Tibial nerve (tissue), 4 donors: ENCODE measurements around the gene SNRPD1. TPM values are rescaled to one million over a fixed set of nuclear protein-coding genes. Genes with fewer than 3 reads are reported as not detected.
"Not testable (repeated sequence)": the region's sequence is repeated elsewhere in the genome, so short reads cannot be mapped to it uniquely, and the experiment has no call there.

Source experiments
- DNase-seq, 2 donors: peaks; one replicate each; pipeline ENCODE4 v3.0.0-alpha.2; 2019; ENCODE audit warnings: low spot score in 2 of 2
- H3K27ac ChIP-seq, 4 donors: fragments of 200-600 bp; sonication (generic) in 3 of 4; one replicate each; pipeline ENCODE4 v1.5.1; 2017 to 2019; ENCODE audit warnings: mild to moderate bottlenecking in 1 of 4
- H3K27me3 ChIP-seq, 2 donors: fragments of 200-600 bp; sonication (generic) in 1 of 2; one replicate each; pipeline versions ENCODE4 v1.5.1 to v1.6.0; 2017 to 2019
- H3K36me3 ChIP-seq, 3 donors: fragments of 200-600 bp; sonication (generic); one replicate each; pipeline ENCODE4 v1.5.1; 2018 to 2019
- H3K4me1 ChIP-seq, 4 donors: fragments of 200-600 bp; sonication (generic) in 3 of 4; one replicate each; pipeline ENCODE4 v1.5.1; 2017 to 2019
- H3K4me3 ChIP-seq, 4 donors: fragments of 200-600 bp; sonication (generic) in 3 of 4; one replicate each; pipeline ENCODE4 v1.5.1; 2017 to 2019; ENCODE audit warnings: mild to moderate bottlenecking in 1 of 4, moderate library complexity in 1 of 4
- H3K9me3 ChIP-seq, 4 donors: fragments of 200-600 bp; sonication (generic) in 3 of 4; one replicate each; pipeline ENCODE4 v1.5.1; 2017 to 2019
- EP300 ChIP-seq, 2 donors: sonication (generic); formaldehyde crosslinking; IDR thresholded peaks; one replicate each; pipeline ENCODE4 v1.6.1; 2017; ENCODE audit warnings: antibody characterized with exemption in 2 of 2, mild to moderate bottlenecking in 1 of 2
- POLR2A ChIP-seq, 2 donors: fragments of 450-650 bp; IDR thresholded peaks; one replicate each; pipeline ENCODE4 v1.6.1; 2017; ENCODE audit warnings: antibody characterized with exemption in 2 of 2, mild to moderate bottlenecking in 2 of 2, moderate library complexity in 2 of 2
- WGBS, 2 donors: methylation state at CpG; one replicate each; pipeline ENCODE4 v1.1.5; 2018; 5-methylcytosine and 5-hydroxymethylcytosine counted together
- total RNA-seq, 4 donors: library from RNA; depleted of rRNA; stranded (reverse); fragments of >200 nt; gene quantifications; one replicate each; pipeline ENCODE4 v1.1.0, GENCODE V29; 2016
- TF ChIP-seq, protein P1 (sequence below), 5 experiments: fragments of 200-600 bp in 3 of 5; fragments of 450-650 bp in 2 of 5; sonication (generic) in 3 of 5; IDR thresholded peaks; one replicate each; pipeline ENCODE4 v1.5.1; 2016 to 2019; ENCODE audit warnings: antibody characterized with exemption in 5 of 5, mild to moderate bottlenecking in 3 of 5, moderate library complexity in 2 of 5

Gene SNRPD1
- total RNA-seq, 4 donors from 2014 or later = 4.3 to 12.6 (median 5.2) TPM

DNA sequence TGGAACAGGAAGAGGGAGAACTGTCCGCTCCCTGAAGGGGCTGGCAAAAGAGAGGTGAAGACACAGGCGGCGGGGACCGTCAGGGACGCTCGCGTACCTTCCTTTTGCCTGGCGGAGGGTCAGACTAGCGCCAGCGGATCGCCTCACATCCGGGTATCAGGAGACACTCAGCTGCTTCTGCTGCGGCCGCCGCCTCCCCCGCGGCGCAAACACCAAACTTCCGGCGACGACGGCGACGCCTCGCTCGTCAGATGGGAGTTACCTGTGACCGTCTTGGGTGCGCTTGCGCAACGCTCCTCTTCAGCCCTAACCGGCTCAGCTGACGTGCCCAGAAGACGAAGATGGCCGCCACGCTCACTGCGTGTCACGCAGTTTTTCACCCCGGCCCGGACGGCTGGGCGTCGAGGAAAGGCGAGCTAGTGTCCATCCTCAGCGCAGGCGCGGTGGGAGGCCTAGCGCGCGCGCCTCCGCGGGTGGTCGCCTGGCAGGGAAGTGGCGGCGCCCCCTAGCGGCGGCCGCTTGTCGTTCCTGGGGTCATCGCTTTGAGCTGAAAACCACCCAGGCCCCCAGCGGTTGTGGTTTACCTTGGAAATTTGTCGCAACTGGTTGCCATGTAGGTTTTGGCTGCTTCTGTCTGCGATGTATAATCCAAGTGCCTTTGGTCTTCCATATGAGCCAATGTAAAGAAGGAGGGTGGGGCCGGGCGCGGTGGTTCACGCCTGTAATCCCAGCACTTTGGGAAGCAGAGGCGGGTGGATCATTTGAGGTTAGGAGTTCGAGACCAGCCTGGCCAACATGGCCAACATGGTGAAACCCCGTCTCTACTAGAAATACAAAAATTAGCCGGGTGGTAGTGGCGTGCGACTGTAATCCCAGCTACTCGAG lies 11.3 kb upstream of the SNRPD1 start, which contains the start of gene ESCO1:
Gene ESCO1 (minus strand): TSS at position 179 of the 885 bp plus-strand sequence. CDS start 25,861 bp downstream, outside the sequence.
- Histone ChIP-seq H3K9me3 (no peaks in the 10 kb centered on the region), H3K4me3 (peak within 1 kb of the TSS; percentile 63 to 99 (median 84)), H3K4me1 (peaks cover 0 to 26% (median 9%) of the 10 kb centered on the region in 4 donors), H3K27ac (peak within 1 kb of the TSS; percentile 78 to 99 (median 98)), H3K36me3 (no peaks in the 10 kb centered on the region), H3K27me3 (no peaks in the 10 kb centered on the region)
- peak; percentile 87 to 88 for DNase-seq
- 8 to 11% methylated on average over 61 to 74 of the region's 74 CpGs for WGBS, 2 donors
- TF ChIP-seq EP300 (IDR thresholded peaks at IDR 0.05) (peak; percentile 70 to 97), POLR2A (IDR thresholded peaks at IDR 0.05) (peak; percentile 77 to 90)
- TF ChIP-seq, protein P1, sequence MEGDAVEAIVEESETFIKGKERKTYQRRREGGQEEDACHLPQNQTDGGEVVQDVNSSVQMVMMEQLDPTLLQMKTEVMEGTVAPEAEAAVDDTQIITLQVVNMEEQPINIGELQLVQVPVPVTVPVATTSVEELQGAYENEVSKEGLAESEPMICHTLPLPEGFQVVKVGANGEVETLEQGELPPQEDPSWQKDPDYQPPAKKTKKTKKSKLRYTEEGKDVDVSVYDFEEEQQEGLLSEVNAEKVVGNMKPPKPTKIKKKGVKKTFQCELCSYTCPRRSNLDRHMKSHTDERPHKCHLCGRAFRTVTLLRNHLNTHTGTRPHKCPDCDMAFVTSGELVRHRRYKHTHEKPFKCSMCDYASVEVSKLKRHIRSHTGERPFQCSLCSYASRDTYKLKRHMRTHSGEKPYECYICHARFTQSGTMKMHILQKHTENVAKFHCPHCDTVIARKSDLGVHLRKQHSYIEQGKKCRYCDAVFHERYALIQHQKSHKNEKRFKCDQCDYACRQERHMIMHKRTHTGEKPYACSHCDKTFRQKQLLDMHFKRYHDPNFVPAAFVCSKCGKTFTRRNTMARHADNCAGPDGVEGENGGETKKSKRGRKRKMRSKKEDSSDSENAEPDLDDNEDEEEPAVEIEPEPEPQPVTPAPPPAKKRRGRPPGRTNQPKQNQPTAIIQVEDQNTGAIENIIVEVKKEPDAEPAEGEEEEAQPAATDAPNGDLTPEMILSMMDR (IDR thresholded peaks at IDR 0.05) = peak; percentile 97 to 99 (median 99)

GRCh38 chr18:21602299-21602587 lies 9.9 kb upstream of the SNRPD1 start:
- no peak overlapping the region for H3K4me3 ChIP-seq
- no peaks in the 10 kb centered on the region for H3K9me3 ChIP-seq
- H3K36me3 ChIP-seq = no peaks in the 10 kb centered on the region
- no peak for TF ChIP-seq EP300 (IDR thresholded peaks at IDR 0.05)
- TF ChIP-seq, protein P1 (IDR thresholded peaks at IDR 0.05) = no peak
- no peak for TF ChIP-seq POLR2A (IDR thresholded peaks at IDR 0.05)
- WGBS, 2 donors = 90% methylated on average over 5 of the region's 5 CpGs
- H3K4me1 ChIP-seq = peaks cover 0 to 26% (median 9%) of the 10 kb centered on the region in 4 donors
- DNase-seq = no peak
- no peaks in the 10 kb centered on the region for H3K27me3 ChIP-seq
- peak overlapping the region in 1 of 4 donors; percentile 20 for H3K27ac ChIP-seq

DNA sequence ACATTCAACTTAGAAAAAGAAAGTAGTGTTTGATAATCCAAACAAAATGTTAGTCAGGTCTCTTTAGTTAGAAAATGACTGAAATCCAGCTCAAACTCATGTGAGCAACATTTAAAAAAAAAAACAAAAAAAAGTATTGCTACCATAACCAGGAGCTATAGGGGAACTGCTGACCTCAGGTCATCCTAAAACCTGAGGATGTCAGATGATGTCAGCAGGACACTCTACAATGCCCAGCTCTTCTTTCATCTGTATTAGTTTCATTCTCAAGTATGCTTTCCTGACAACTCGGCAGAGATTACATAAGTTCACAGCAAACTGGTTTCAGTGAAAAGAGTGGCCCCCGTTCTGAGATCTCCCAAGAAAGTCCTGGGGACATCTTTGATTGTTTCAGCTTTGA lies 7.4 kb upstream of the SNRPD1 start:
- TF ChIP-seq POLR2A (IDR thresholded peaks at IDR 0.05) = no peak
- no peak for TF ChIP-seq EP300 (IDR thresholded peaks at IDR 0.05)
- TF ChIP-seq, protein P1 (IDR thresholded peaks at IDR 0.05) = no peak
- 46 to 55% methylated on average over 2 of the region's 2 CpGs for WGBS, 2 donors
- H3K27ac ChIP-seq = no peak overlapping the region
- H3K27me3 ChIP-seq = no peaks in the 10 kb centered on the region
- DNase-seq = no peak
- H3K4me3 ChIP-seq = no peak overlapping the region
- H3K4me1 ChIP-seq = peaks cover 0 to 7% (median 2%) of the 10 kb centered on the region in 4 donors
- no peaks in the 10 kb centered on the region for H3K36me3 ChIP-seq
- no peaks in the 10 kb centered on the region for H3K9me3 ChIP-seq

DNA sequence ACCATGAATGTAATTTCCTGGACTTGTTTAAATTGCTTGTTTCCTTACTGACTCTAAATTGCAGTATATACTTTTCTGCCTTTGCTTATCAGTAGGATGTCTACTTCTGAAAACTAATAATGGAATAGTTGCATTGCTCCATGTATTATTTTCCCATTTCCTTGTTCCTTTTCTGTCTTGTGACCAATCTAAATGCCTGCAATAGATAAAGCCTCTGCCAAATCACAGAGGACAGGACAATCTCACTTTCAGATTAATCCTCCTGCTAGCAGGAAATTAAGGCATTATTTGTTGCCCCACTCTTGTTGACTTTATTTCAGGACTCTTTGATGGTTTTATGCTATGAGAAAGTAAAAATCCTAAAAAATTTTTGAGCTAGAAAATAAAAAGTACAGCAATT lies 6.9 kb upstream of the SNRPD1 start:
- peaks cover 0 to 7% (median 2%) of the 10 kb centered on the region in 4 donors for H3K4me1 ChIP-seq
- no peaks in the 10 kb centered on the region for H3K36me3 ChIP-seq
- H3K27ac ChIP-seq = no peak overlapping the region
- no peaks in the 10 kb centered on the region for H3K9me3 ChIP-seq
- no peaks in the 10 kb centered on the region for H3K27me3 ChIP-seq
- no peak overlapping the region for H3K4me3 ChIP-seq
- TF ChIP-seq POLR2A (IDR thresholded peaks at IDR 0.05) (no peak), EP300 (IDR thresholded peaks at IDR 0.05) (no peak)
- TF ChIP-seq, protein P1 (IDR thresholded peaks at IDR 0.05) = no peak
- no peak for DNase-seq

- Histone ChIP-seq H3K27ac (peak overlapping the region in 3 of 4 donors; percentile 74 to 85 (median 82)), H3K4me1 (peaks cover 0 to 15% (median 10%) of the 10 kb centered on the region in 4 donors), H3K36me3 (peaks cover 0 to 16% (median 0%) of the 10 kb centered on the region in 3 donors), H3K4me3 (peak overlapping the region; percentile 52 to 79 (median 72))
- WGBS, 2 donors = 56 to 66% methylated on average over 30 of the region's 30 CpGs
- DNase-seq, H3K9me3 ChIP-seq, H3K27me3 ChIP-seq: not testable (repeated sequence)
Measured at GRCh38 chr18:21611401-21612124, 551 bp upstream of the SNRPD1 start.

DNA sequence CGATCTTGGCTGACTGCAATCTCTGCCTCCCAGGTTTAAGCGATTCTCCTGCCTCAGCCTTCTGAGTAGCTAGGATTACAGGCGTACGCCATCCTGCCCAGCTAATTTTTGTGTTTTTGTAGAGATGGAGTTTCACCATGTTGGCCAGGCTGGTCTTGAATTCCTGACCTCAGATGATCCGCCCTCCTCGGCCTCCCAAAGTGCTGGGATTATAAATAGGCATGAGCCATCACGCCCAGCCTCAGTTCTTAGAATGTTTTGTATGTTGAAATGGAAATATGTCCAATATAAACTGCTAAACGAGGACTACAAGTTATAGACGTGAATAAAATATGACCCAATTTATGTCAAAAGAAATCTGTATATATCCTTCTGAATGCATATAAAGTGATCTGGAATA lies 9.5 kb downstream of the SNRPD1 start:
- peaks cover 0 to 64% (median 23%) of the 10 kb centered on the region in 3 donors for H3K36me3 ChIP-seq
- H3K9me3 ChIP-seq, H3K27me3 ChIP-seq, H3K4me1 ChIP-seq, H3K4me3 ChIP-seq, DNase-seq, H3K27ac ChIP-seq: not testable (repeated sequence)
- WGBS, 2 donors = 87 to 93% methylated on average over 9 of the region's 9 CpGs
